Measurements from ENCODE around the gene PTER.

- TF ChIP-seq CTCF (IDR thresholded peaks at IDR 0.05) (no peak), POLR2A (IDR thresholded peaks at IDR 0.05) (no peak)
Measured at GRCh38 chr10:16436367-16436757, 448 bp upstream of the PTER start.
